Measurements from ENCODE around the gene TMEM200A. TPM values are rescaled to one million over a fixed set of nuclear protein-coding genes. Genes with fewer than 3 reads are reported as not detected.

The TMEM200A gene
- total RNA-seq, 1 experiment from 2014 or later: 0.40 TPM

- ATAC-seq (no peak), DNase-seq (no peak)
- Histone ChIP-seq H3K27ac (ENCODE audit: low read length) (no peak overlapping the region), H3F3A (ENCODE audit: low read length, unreplicated experiment) (no peaks in the 10 kb centered on the region), H3K36me3 (ENCODE audit: low read depth, low read length) (no peaks in the 10 kb centered on the region), H4K20me1 (ENCODE audit: low read length) (no peaks in the 10 kb centered on the region), H3K4me3 (ENCODE audit: low read length) (no peak overlapping the region), H3K27me3 (ENCODE audit: low read length) (no peaks in the 10 kb centered on the region), H3K4me2 (ENCODE audit: low read length) (no peak overlapping the region), H3K9me3 (ENCODE audit: low read length) (no peaks in the 10 kb centered on the region), H3K79me2 (ENCODE audit: low read length) (no peaks in the 10 kb centered on the region), H3K9me2 (replicated peaks; ENCODE audit: low read length) (no peaks in the 10 kb centered on the region), H3K9ac (ENCODE audit: low read length) (no peak overlapping the region), H2AFZ (ENCODE audit: low read length) (no peak overlapping the region), H3K4me1 (ENCODE audit: insufficient read depth, low read length) (no peaks in the 10 kb centered on the region)
- intact Hi-C loops (cut with micrococcal nuclease): no loop called here
- POLR2A ChIA-PET (ENCODE audit: unreplicated experiment): no interaction called here
- TF ChIP-seq EZH2 (IDR thresholded peaks at IDR 0.05; ENCODE audit: low read length, unreplicated experiment): no peak
- TF ChIP-seq EZH2phosphoT487 (IDR thresholded peaks at IDR 0.05; ENCODE audit: borderline replicate concordance, low read length): no peak
- TF ChIP-seq CTCF (conservative IDR thresholded peaks at IDR 0.05; ENCODE audit: low read depth, low read length): no peak
- CTCF ChIA-PET: no interaction called here
- BruUV-seq (replicated peaks): no TSS peak
These were observed 95.1 kb downstream of the TMEM200A start for GRCh38 chr6:130460934-130461333.

- intact Hi-C loops (cut with micrococcal nuclease): no loop called here
- H3K4me3 ChIP-seq (ENCODE audit: low read length): no peak overlapping the region
- no peaks in the 10 kb centered on the region for H3F3A ChIP-seq (ENCODE audit: low read length, unreplicated experiment)
- TF ChIP-seq EZH2phosphoT487 (IDR thresholded peaks at IDR 0.05; ENCODE audit: borderline replicate concordance, low read length): no peak
- no peak for TF ChIP-seq CTCF (conservative IDR thresholded peaks at IDR 0.05; ENCODE audit: low read depth, low read length)
- TF ChIP-seq EZH2 (IDR thresholded peaks at IDR 0.05; ENCODE audit: low read length, unreplicated experiment): no peak
- no TSS peak for BruUV-seq (replicated peaks)
- H3K9ac ChIP-seq (ENCODE audit: low read length): no peak overlapping the region
- no peak overlapping the region for H3K4me2 ChIP-seq (ENCODE audit: low read length)
- peak; percentile 18 for DNase-seq
- no peaks in the 10 kb centered on the region for H3K9me2 ChIP-seq (replicated peaks; ENCODE audit: low read length)
- H3K4me1 ChIP-seq (ENCODE audit: insufficient read depth, low read length): no peaks in the 10 kb centered on the region
- ATAC-seq: no peak
- no peaks in the 10 kb centered on the region for H3K79me2 ChIP-seq (ENCODE audit: low read length)
- H3K36me3 ChIP-seq (ENCODE audit: low read depth, low read length): no peaks in the 10 kb centered on the region
- H3K9me3 ChIP-seq (ENCODE audit: low read length): no peaks in the 10 kb centered on the region
- CTCF ChIA-PET: no interaction called here
- POLR2A ChIA-PET (ENCODE audit: unreplicated experiment): interaction anchor here (0.5 to 0.6 kb wide), 2 partner anchors 10 to 23 kb away, joined by 3 to 7 read pairs; no protein-coding TSS in a partner anchor
- H3K27ac ChIP-seq (ENCODE audit: low read length): no peak overlapping the region
- no peak overlapping the region for H2AFZ ChIP-seq (ENCODE audit: low read length)
- no peaks in the 10 kb centered on the region for H3K27me3 ChIP-seq (ENCODE audit: low read length)
- H4K20me1 ChIP-seq (ENCODE audit: low read length): no peaks in the 10 kb centered on the region
These were observed 100.4 kb downstream of the TMEM200A start for GRCh38 chr6:130466052-130466747.

DNA sequence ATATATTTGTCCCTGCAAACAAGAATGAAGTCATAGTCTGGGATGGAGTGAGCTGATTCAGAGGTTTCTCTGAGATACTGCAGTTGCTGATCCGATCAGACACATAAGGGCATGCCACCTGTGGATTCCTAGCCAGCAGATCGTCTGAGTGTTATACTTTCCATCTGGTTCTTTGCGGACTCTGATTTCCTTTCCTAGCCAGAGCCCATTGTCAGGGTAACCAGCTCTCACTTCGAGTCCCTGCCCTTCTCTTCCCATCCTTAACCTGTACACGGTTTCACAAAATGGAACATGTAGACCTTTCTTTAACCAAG is 100.9 kb downstream of the TMEM200A start:
- intact Hi-C loops (cut with micrococcal nuclease): no loop called here
- DNase-seq: no peak
- Histone ChIP-seq H3K4me3 (ENCODE audit: low read length) (no peak overlapping the region), H3K27me3 (ENCODE audit: low read length) (no peaks in the 10 kb centered on the region), H3K9ac (ENCODE audit: low read length) (no peak overlapping the region), H3K9me3 (ENCODE audit: low read length) (no peaks in the 10 kb centered on the region), H4K20me1 (ENCODE audit: low read length) (no peaks in the 10 kb centered on the region), H3F3A (ENCODE audit: low read length, unreplicated experiment) (no peaks in the 10 kb centered on the region), H3K9me2 (replicated peaks; ENCODE audit: low read length) (no peaks in the 10 kb centered on the region), H2AFZ (ENCODE audit: low read length) (no peak overlapping the region), H3K36me3 (ENCODE audit: low read depth, low read length) (no peaks in the 10 kb centered on the region), H3K27ac (ENCODE audit: low read length) (no peak overlapping the region), H3K4me2 (ENCODE audit: low read length) (no peak overlapping the region), H3K79me2 (ENCODE audit: low read length) (no peaks in the 10 kb centered on the region), H3K4me1 (ENCODE audit: insufficient read depth, low read length) (no peaks in the 10 kb centered on the region)
- ChIA-PET POLR2A (ENCODE audit: unreplicated experiment) (interaction anchor here (0.5 kb wide), 1 partner anchor 11 kb away, joined by 7 read pairs; no protein-coding TSS in a partner anchor), CTCF (no interaction called here)
- BruUV-seq (replicated peaks): no TSS peak
- no peak for ATAC-seq
- no peak for TF ChIP-seq EZH2 (IDR thresholded peaks at IDR 0.05; ENCODE audit: low read length, unreplicated experiment)
- TF ChIP-seq EZH2phosphoT487 (IDR thresholded peaks at IDR 0.05; ENCODE audit: borderline replicate concordance, low read length): no peak
- no peak for TF ChIP-seq CTCF (conservative IDR thresholded peaks at IDR 0.05; ENCODE audit: low read depth, low read length)
